K562 (cell line): Measurements from ENCODE around the gene RNASET2. TPM values are rescaled to one million over a fixed set of nuclear protein-coding genes. Genes with fewer than 3 reads are reported as not detected.

Source experiments
- ATAC-seq: fragments of 200-7000 bp; cut with Tn5 transposase; 3 replicates; pipeline ENCODE4 v1.9.1; 2020; ENCODE audit warnings: moderate library complexity
- BruUV-seq: library from RNA; stranded (reverse); fragments of 400-500 nt; replicated peaks from 2 replicates; lab custom pipeline; 2021; lab: Mats Ljungman, UMichigan
- CTCF ChIA-PET: fragments of 300-600 bp; formaldehyde crosslinking; extraction: SDS; loops from one replicate; lab custom pipeline; 2021; ENCODE audit warnings: low intra/inter-chr PET ratio; lab: Yijun Ruan, JAX
- POLR2A ChIA-PET: fragments of 300-600, 350-650 bp; sonication (Branson Sonifier 250); formaldehyde crosslinking; extraction: SDS; loops from one replicate; lab custom pipeline; 2021; ENCODE audit warnings: antibody characterized with exemption, inconsistent platforms; lab: Yijun Ruan, JAX
- DNase-seq, 4 experiments: peaks; one replicate each; pipeline versions ENCODE4 v3.0.0 to v3.0.0-alpha.2; 2011 to 2018; ENCODE audit warnings: low spot score in 3 of 4, mixed read lengths in 3 of 4; ENCODE audit errors: extremely low read depth in 1 of 4
- FAIRE-seq: peaks from 2 replicates; lab custom pipeline; 2011; peaks lifted over from hg19 to GRCh38; lab: Jason Lieb, UNC
- H2AFZ ChIP-seq: 2 replicates; pipeline ENCODE4 v1.6.0; 2011; ENCODE audit warnings: low read depth, low read length, control low read depth, inconsistent platforms
- H3K27ac ChIP-seq: fragments of 200-600 bp; 3 replicates; pipeline ENCODE4 v1.8.0; 2011; ENCODE audit warnings: low read depth, mild to moderate bottlenecking, control low read depth, inconsistent platforms, low read length, moderate library complexity, mixed read lengths; ENCODE audit errors: extremely low read depth
- H3K27me3 ChIP-seq, 2 experiments: fragments of 300-600 bp in 1 of 2; 2 replicates in 1 of 2; 3 replicates in 1 of 2; pipeline versions ENCODE4 v1.6.0 to v1.8.0; 2011; ENCODE audit warnings: inconsistent platforms in 2 of 2, low read length in 2 of 2, mild to moderate bottlenecking in 1 of 2, mixed read lengths in 1 of 2, moderate library complexity in 1 of 2; ENCODE audit not compliant: control insufficient read depth in 2 of 2, insufficient read depth in 2 of 2
- H3K36me3 ChIP-seq: fragments of 300-600 bp; 3 replicates; pipeline ENCODE4 v1.8.0; 2011; ENCODE audit warnings: mild to moderate bottlenecking, low read length, inconsistent platforms; ENCODE audit not compliant: control insufficient read depth, insufficient read depth
- H3K4me1 ChIP-seq, 2 experiments: fragments of 200-600 bp in 1 of 2; replicated peaks in 1 of 2; 2 replicates in 1 of 2; 3 replicates in 1 of 2; pipeline versions ENCODE4 v1.5.1 to v1.8.0; 2011; ENCODE audit warnings: inconsistent platforms in 2 of 2, low read length in 2 of 2, mild to moderate bottlenecking in 1 of 2, mixed read lengths in 1 of 2, moderate library complexity in 1 of 2; ENCODE audit not compliant: control insufficient read depth in 2 of 2, insufficient read depth in 2 of 2
- H3K4me2 ChIP-seq: 2 replicates; pipeline ENCODE4 v1.6.1; 2011; ENCODE audit warnings: low read length, control low read depth, inconsistent platforms, mixed read lengths; ENCODE audit not compliant: insufficient read depth
- H3K4me3 ChIP-seq: fragments of 200-600 bp; sonication (generic), shearing (Covaris generic); 2 replicates; pipeline ENCODE4 v1.5.1; 2016; ENCODE audit warnings: control low read depth, inconsistent platforms
- H3K79me2 ChIP-seq: fragments of 200-600 bp; 3 replicates; pipeline ENCODE4 v1.8.0; 2011; ENCODE audit warnings: low read length, inconsistent platforms; ENCODE audit not compliant: control insufficient read depth, insufficient read depth
- H3K9ac ChIP-seq, 2 experiments: 2 replicates each; pipeline versions ENCODE4 v1.6.0 to v1.6.1; 2011; ENCODE audit warnings: low read depth in 2 of 2, low read length in 2 of 2, control low read depth in 1 of 2, inconsistent platforms in 1 of 2, mild to moderate bottlenecking in 1 of 2, mixed read lengths in 1 of 2; ENCODE audit not compliant: insufficient read depth in 1 of 2
- H3K9me1 ChIP-seq: one replicate; pipeline ENCODE4 v1.6.0; 2011; ENCODE audit warnings: inconsistent platforms, mild to moderate bottlenecking, low read length, moderate library complexity; ENCODE audit not compliant: control insufficient read depth, insufficient read depth
- H3K9me3 ChIP-seq: replicated peaks from 2 replicates; pipeline ENCODE4 v1.5.1; 2011; ENCODE audit warnings: low read depth, low read length, inconsistent platforms; ENCODE audit not compliant: control insufficient read depth, insufficient read depth
- H4K20me1 ChIP-seq: replicated peaks from 2 replicates; pipeline ENCODE4 v1.6.1; 2011; ENCODE audit warnings: low read length, inconsistent platforms, mixed read lengths; ENCODE audit not compliant: control insufficient read depth, insufficient read depth
- CBFA2T2 ChIP-seq: fragments of 450-650 bp; conservative IDR thresholded peaks from 2 replicates; pipeline ENCODE4 v1.6.1; 2017; ENCODE audit warnings: mild to moderate bottlenecking
- CBFA2T3 ChIP-seq: fragments of 450-650 bp; IDR thresholded peaks from 2 replicates; pipeline ENCODE4 v1.6.1; 2017
- KLF13 ChIP-seq: fragments of 450-650 bp; IDR thresholded peaks from 2 replicates; pipeline ENCODE4 v1.6.1; 2016; ENCODE audit warnings: missing genetic modification characterization, low read depth, mild to moderate bottlenecking, missing compliant biosample characterization, moderate library complexity, borderline replicate concordance
- MYNN ChIP-seq, 2 experiments: sonication (generic); formaldehyde crosslinking in 1 of 2; IDR thresholded peaks; 2 replicates each; pipeline versions ENCODE4 v1.5.0 to v1.6.1; 2016 to 2020; ENCODE audit warnings: antibody characterized with exemption in 1 of 2, missing genetic modification reagents in 1 of 2
- NFIX ChIP-seq: fragments of 250-450 bp; sonication (Bioruptor Pico); IDR thresholded peaks from 2 replicates; pipeline ENCODE4 v1.4.0; 2020; ENCODE audit warnings: low read depth, mild to moderate bottlenecking, moderate library complexity
- NR2C1 ChIP-seq, 2 experiments: fragments of 450-650 bp; IDR thresholded peaks; 2 replicates each; pipeline ENCODE4 v1.6.1; 2017; ENCODE audit warnings: mild to moderate bottlenecking in 2 of 2, antibody characterized with exemption in 1 of 2, inconsistent platforms in 1 of 2, missing compliant biosample characterization in 1 of 2, missing genetic modification characterization in 1 of 2
- PBX2 ChIP-seq, 2 experiments: IDR thresholded peaks in 1 of 2; conservative IDR thresholded peaks in 1 of 2; 2 replicates each; pipeline ENCODE4 v1.6.1; 2016; ENCODE audit warnings: low read depth in 2 of 2, mild to moderate bottlenecking in 1 of 2, missing compliant biosample characterization in 1 of 2, missing genetic modification characterization in 1 of 2, moderate library complexity in 1 of 2
- TCF3 ChIP-seq: sonication (generic); formaldehyde crosslinking; IDR thresholded peaks from 2 replicates; pipeline ENCODE4 v1.4.0; 2020; ENCODE audit warnings: mild to moderate bottlenecking, missing genetic modification reagents
- TOE1 ChIP-seq, 2 experiments: fragments of 450-650 bp in 1 of 2; sonication (generic) in 1 of 2; formaldehyde crosslinking in 1 of 2; IDR thresholded peaks; 2 replicates each; pipeline versions ENCODE4 v1.7.1 to v1.8.0; 2016 to 2022; ENCODE audit warnings: borderline replicate concordance in 2 of 2, mild to moderate bottlenecking in 2 of 2, antibody characterized with exemption in 1 of 2, inconsistent platforms in 1 of 2, low read depth in 1 of 2, missing genetic modification reagents in 1 of 2, moderate library complexity in 1 of 2
- ZNF263 ChIP-seq: sonication (generic); formaldehyde crosslinking; IDR thresholded peaks from 2 replicates; pipeline ENCODE4 v1.8.0; 2022; ENCODE audit warnings: mild to moderate bottlenecking, missing genetic modification reagents, borderline replicate concordance
- ZNF282 ChIP-seq: sonication (generic); formaldehyde crosslinking; IDR thresholded peaks from 2 replicates; pipeline ENCODE4 v1.8.1; 2023; ENCODE audit warnings: missing genetic modification reagents
- ZNF696 ChIP-seq: fragments of 250-450 bp; sonication (Bioruptor Pico); conservative IDR thresholded peaks from 2 replicates; pipeline ENCODE4 v1.4.0; 2020; ENCODE audit warnings: mild to moderate bottlenecking, moderate library complexity
- WGBS: fragments of 100-300 bp; shearing (Covaris generic); methylation state at CpG from one replicate; pipeline ENCODE4 v1.1.6; 2016; ENCODE audit warnings: low coverage, mixed read lengths; ENCODE audit not compliant: insufficient coverage; ENCODE audit errors: missing lambda C conversion rate; 5-methylcytosine and 5-hydroxymethylcytosine counted together
- in situ Hi-C: fragments of 300-500 bp; cut with MboI; formaldehyde crosslinking; loops from 4 replicates; pipeline ENCODE4 v1.15.0; 2018; ENCODE audit warnings: inconsistent platforms, mixed read lengths
- intact Hi-C: fragments of 100-400 bp; cut with micrococcal nuclease; formaldehyde crosslinking; loops from 2 replicates; pipeline ENCODE4 v1.14.2; 2022
- polyA plus RNA-seq, 8 experiments: library from polyadenylated mRNA; depleted of rRNA in 4 of 8; stranded (reverse) in 5 of 8; unstranded in 3 of 8; fragments of >200 nt; fragmentation: Nextera tagmentation in 2 of 8; fragmentation: Illumina TruSeq in 1 of 8; extraction: Ambion mirVana in 2 of 8; extraction: Trizol in 1 of 8; gene quantifications; 2 replicates each; pipeline versions ENCODE4 v1.2.1 to v1.2.3, GENCODE V29; 2011 to 2014; ENCODE audit warnings: inconsistent platforms in 1 of 8, missing spikeins in 1 of 8
- total RNA-seq, 7 experiments: library from RNA; depleted of rRNA in 6 of 7; stranded (reverse); fragments of >200 nt in 6 of 7; fragmentation: Illumina TruSeq in 2 of 7; extraction: Trizol in 2 of 7; gene quantifications; 2 replicates each; pipeline versions ENCODE4 v1.2.1 to v1.2.3, GENCODE V29; 2011 to 2021; ENCODE audit warnings: low replicate concordance in 1 of 7
- TF ChIP-seq, protein P1 (sequence below): fragments of 450-650 bp; formaldehyde crosslinking; conservative IDR thresholded peaks from 2 replicates; pipeline ENCODE4 v1.4.0; 2022; ENCODE audit warnings: mild to moderate bottlenecking, missing genetic modification characterization

RNASET2 gene
- total and polyA plus RNA-seq, 9 of the 15 experiments (the other 6 are each of a cell fraction or from before 2014, with no cell fraction given) = 7.4 to 141 (median 91.3) TPM

- Histone ChIP-seq H3K27ac (no peak overlapping the region), H3K9me1 (no peaks in the 10 kb centered on the region), H4K20me1 (no peaks in the 10 kb centered on the region), H3K36me3 (peaks cover 8% of the 10 kb centered on the region; the same call in 2 of the 3 replicates), H3K4me2 (0 out of 2 replicates have a peak overlapping the region, but pooled peaks have one; percentile 25), H3K9ac (peak overlapping the region in 1 of 2 experiments; percentile 65; a peak in 2 of 4 replicates), H3K79me2 (no peaks in the 10 kb centered on the region), H3K4me1 (peaks cover 13 to 18% of the 10 kb centered on the region in 2 experiments), H3K9me3 (no peaks in the 10 kb centered on the region), H3K27me3 (no peaks in the 10 kb centered on the region; a peak in 1 of 5 replicates), H3K4me3 (no peak overlapping the region), H2AFZ (peak overlapping the region; percentile 23; the same call in 1 of the 2 replicates)
- CTCF ChIA-PET = no interaction called here
- TF ChIP-seq TCF3 (CRISPR knock-in tag) (peak; percentile 40), ZNF263 (no peak), NFIX (CRISPR knock-in tag) (no peak), ZNF282 (CRISPR knock-in tag) (no peak), MYNN (IDR thresholded peaks at IDR 0.05) (no peak), MYNN (CRISPR knock-in tag; IDR thresholded peaks at IDR 0.05) (no peak), CBFA2T3 (peak; percentile 54), PBX2 (CRISPR knock-in tag; IDR thresholded peaks at IDR 0.05; ENCODE audit: low read depth) (no peak), PBX2 (tag; conservative IDR thresholded peaks at IDR 0.05; ENCODE audit: low read depth) (no peak), NR2C1 (IDR thresholded peaks at IDR 0.05) (no peak), NR2C1 (tag; IDR thresholded peaks at IDR 0.05) (no peak), TOE1 (IDR thresholded peaks at IDR 0.05; ENCODE audit: borderline replicate concordance) (no peak), TOE1 (CRISPR knock-in tag; IDR thresholded peaks at IDR 0.05; ENCODE audit: borderline replicate concordance, low read depth) (no peak), KLF13 (tag) (no peak), ZNF696 (CRISPR knock-in tag) (no peak), CBFA2T2 (peak; percentile 18; the same call in 1 of the 2 replicates)
- TF ChIP-seq, protein P1, sequence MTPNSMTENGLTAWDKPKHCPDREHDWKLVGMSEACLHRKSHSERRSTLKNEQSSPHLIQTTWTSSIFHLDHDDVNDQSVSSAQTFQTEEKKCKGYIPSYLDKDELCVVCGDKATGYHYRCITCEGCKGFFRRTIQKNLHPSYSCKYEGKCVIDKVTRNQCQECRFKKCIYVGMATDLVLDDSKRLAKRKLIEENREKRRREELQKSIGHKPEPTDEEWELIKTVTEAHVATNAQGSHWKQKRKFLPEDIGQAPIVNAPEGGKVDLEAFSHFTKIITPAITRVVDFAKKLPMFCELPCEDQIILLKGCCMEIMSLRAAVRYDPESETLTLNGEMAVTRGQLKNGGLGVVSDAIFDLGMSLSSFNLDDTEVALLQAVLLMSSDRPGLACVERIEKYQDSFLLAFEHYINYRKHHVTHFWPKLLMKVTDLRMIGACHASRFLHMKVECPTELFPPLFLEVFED (CRISPR knock-in tag) = no peak
- peak; percentile 64 for ATAC-seq
- 40% methylated on average over 20 of the region's 21 CpGs for WGBS
- no TSS peak for BruUV-seq
- in situ Hi-C loops (no loop called here), intact Hi-C loops (no loop called here)
- POLR2A ChIA-PET = interaction anchor here (0.6 to 1.6 kb wide), 3 partner anchors 8 to 1678 kb away, joined by 3 to 6 read pairs (median 4); no protein-coding TSS in a partner anchor
- FAIRE-seq = no peak
- DNase-seq = peak in 2 of 4 experiments; percentile 26 to 51
Measured at GRCh38 chr6:166928644-166929541, 27.5 kb downstream of the RNASET2 start.
